Vagina (tissue), 2 donors: ENCODE data around the gene RYR3.

Source experiments
- CTCF ChIP-seq, 3 experiments: fragments of 450-650 bp in 2 of 3; fragments of 200-600 bp in 1 of 3; sonication (generic) in 1 of 3; IDR thresholded peaks; one replicate each; pipeline ENCODE4 v1.5.1; 2017 to 2019; ENCODE audit warnings: antibody characterized with exemption in 3 of 3, mild to moderate bottlenecking in 2 of 3, moderate library complexity in 2 of 3
- POLR2A ChIP-seq, 2 donors: fragments of 450-650 bp; IDR thresholded peaks; one replicate each; pipeline ENCODE4 v1.6.1; 2017; ENCODE audit warnings: antibody characterized with exemption in 2 of 2, mild to moderate bottlenecking in 2 of 2, moderate library complexity in 2 of 2
- POLR2AphosphoS5 ChIP-seq, 2 donors: sonication (generic); formaldehyde crosslinking; IDR thresholded peaks; one replicate each; pipeline ENCODE4 v1.9.0; 2017; ENCODE audit warnings: antibody characterized with exemption in 2 of 2, mild to moderate bottlenecking in 2 of 2, low read depth in 1 of 2; ENCODE audit not compliant: insufficient read depth in 1 of 2

GRCh38 chr15:33871980-33872379, 561.2 kb downstream of the RYR3 start:
- TF ChIP-seq POLR2A (IDR thresholded peaks at IDR 0.05) (no peak), CTCF (IDR thresholded peaks at IDR 0.05) (no peak), POLR2AphosphoS5 (IDR thresholded peaks at IDR 0.05; ENCODE audit: insufficient read depth in 1 of 2, low read depth in 1 of 2) (no peak)
